Cardiac septum (tissue), 1 donor: ENCODE data around the gene DEFB128. TPM values are rescaled to one million over a fixed set of nuclear protein-coding genes. Genes with fewer than 3 reads are reported as not detected.

Experiments used
- DNase-seq: peaks from one replicate; pipeline ENCODE4 v3.0.0-alpha.2; 2020; ENCODE audit warnings: low spot score
- intact Hi-C: fragments of 100-400 bp; cut with DNase I; formaldehyde crosslinking; loops from one replicate; pipeline ENCODE4 v1.14.0; 2022
- total RNA-seq: library from RNA; stranded (reverse); fragmentation: NEBNext Ultra II Directional; extraction: Animal tissue kit (Norgen Biotek cat#: 25700); gene quantifications from one replicate; pipeline ENCODE4 v1.2.1, GENCODE V29; 2021
- donor health status: DM: no; HTN: no; CAD: no.

Gene DEFB128
- total RNA-seq, 1 donor from 2014 or later = not detected

- no peak for DNase-seq
- intact Hi-C loops = no loop called here
Observed at GRCh38 chr20:168876-169275, 20.6 kb downstream of the DEFB128 start.

GRCh38 chr20:164618-165017 lies 24.9 kb downstream of the DEFB128 start:
- intact Hi-C loops = no loop called here
- no peak for DNase-seq

GRCh38 chr20:157154-157553 lies 32.4 kb downstream of the DEFB128 start, which contains the start of gene DEFB127:
Gene DEFB127, plus strand, starts transcription at chr20:157454. Its CDS starts 91 bp downstream, at chr20:157545.
- intact Hi-C loops = no loop called here
- DNase-seq = no peak

- DNase-seq = no peak
- intact Hi-C loops = no loop called here
Observed at GRCh38 chr20:152131-152530, 37.4 kb downstream of the DEFB128 start.

- intact Hi-C loops = no loop called here
Observed at GRCh38 chr20:145877-146276, 43.6 kb downstream of the DEFB128 start.

GRCh38 chr20:142290-142689 lies 47.2 kb downstream of the DEFB128 start, which contains the start of gene DEFB126:
Gene DEFB126, plus strand, starts transcription at chr20:142590. Its CDS starts 39 bp downstream, at chr20:142629.
- DNase-seq = no peak
- intact Hi-C loops = no loop called here

More at GRCh38 chr20:145877-146276, 43.6 kb downstream of the DEFB128 start:
- DNase-seq = no peak

Other genes with a start within 250 kb of the DEFB128 start
- gene DEFB125, start 102.0 kb downstream of the DEFB128 start, total RNA-seq = not detected
- gene DEFB126, start 47.1 kb downstream of the DEFB128 start, total RNA-seq = not detected
- gene DEFB127, start 32.3 kb downstream of the DEFB128 start, total RNA-seq = not detected
- not detected for gene DEFB129, start 37.5 kb upstream of the DEFB128 start, total RNA-seq
- not detected for gene DEFB132, start 68.0 kb upstream of the DEFB128 start, total RNA-seq
- gene C20orf96, start 101.0 kb upstream of the DEFB128 start, total RNA-seq = 3.7 TPM
- gene ZCCHC3, start 107.9 kb upstream of the DEFB128 start, total RNA-seq = 10.4 TPM
- gene SOX12, start 135.8 kb upstream of the DEFB128 start, total RNA-seq = 10.6 TPM
- gene NRSN2, start 157.4 kb upstream of the DEFB128 start, total RNA-seq = 23.9 TPM
- gene TRIB3, start 191.0 kb upstream of the DEFB128 start, total RNA-seq = 1.3 TPM
- 44.3 TPM for gene RBCK1, start 218.6 kb upstream of the DEFB128 start, total RNA-seq